Activated naive CD4-positive, alpha-beta T cell (primary cell): ENCODE results near the gene ADAMTS3.

Experiments
- DNase-seq, 4 experiments: peaks; one replicate each; lab custom pipeline; 2025; lab: John Stamatoyannopoulos, UW

Gene ADAMTS3

DNA sequence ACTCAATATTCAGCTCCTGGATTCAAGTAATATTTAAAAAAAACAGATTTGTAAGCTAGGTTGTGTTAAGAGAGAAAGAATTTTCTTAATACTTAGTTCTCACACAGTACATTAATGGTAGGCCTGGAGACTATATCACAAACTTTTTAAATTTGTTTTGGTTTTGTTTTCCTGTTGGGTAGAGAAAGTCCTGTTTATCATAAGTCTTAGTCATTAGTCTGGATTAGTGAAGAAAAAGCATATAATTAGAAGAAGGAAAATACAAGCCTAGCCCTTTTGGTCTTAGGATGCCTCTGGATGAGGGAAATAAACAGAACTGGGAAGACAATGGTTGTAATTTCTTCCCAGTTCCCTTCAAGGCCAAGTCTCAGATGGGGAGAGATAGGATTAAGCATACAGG, 163.6 kb downstream of the ADAMTS3 start:
- DNase-seq, result no peak

DNA sequence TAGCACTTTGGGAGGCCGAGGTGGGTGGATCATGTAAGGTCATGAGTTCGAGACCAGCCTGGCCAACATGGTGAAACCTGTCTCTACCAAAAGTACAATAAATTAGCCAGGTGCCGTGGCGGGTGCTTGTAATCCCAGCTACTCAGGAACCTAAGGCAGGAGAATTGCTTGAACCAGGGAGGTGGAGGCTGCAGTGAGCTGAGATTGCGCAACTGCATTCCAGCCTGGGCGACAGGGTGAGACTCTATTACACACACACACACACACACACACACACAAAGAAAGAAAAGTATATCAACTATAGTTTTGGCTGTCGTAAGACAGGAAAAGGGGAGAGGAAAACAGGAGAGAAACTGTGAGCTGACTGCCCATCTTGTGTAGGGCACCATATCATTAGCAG, 171.7 kb downstream of the ADAMTS3 start:
- DNase-seq, result no peak

DNA sequence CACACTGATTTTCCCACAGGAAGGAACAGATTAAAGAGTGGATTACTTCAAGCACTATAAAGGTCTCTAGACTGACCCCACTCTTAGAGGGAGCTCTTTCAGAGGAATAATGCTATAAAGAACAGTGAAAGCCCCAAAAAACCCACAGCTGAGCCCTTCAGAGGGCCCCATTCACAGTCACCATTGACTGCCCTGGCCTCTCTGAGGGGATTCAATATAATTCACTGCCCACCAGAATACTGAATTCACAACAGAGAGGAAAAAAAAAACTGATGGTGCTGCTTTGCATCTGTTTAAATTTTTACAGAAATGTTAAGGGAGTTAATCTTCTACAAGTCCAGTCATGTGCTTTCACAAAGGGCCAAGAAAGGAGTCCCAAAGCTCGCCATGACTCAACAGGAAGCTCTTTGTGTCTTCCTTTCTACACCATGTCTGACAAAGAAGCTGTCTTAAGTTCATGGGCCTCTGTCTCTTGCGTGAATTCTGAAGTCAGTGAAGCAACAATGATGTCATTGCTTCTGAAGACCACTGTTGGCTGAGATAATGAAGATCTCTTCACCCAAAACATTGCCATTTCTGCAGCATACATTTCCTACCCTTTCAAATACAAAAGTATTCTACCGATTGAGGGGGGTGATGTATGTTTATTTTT, 174.9 kb downstream of the ADAMTS3 start:
- no peak for DNase-seq

DNA sequence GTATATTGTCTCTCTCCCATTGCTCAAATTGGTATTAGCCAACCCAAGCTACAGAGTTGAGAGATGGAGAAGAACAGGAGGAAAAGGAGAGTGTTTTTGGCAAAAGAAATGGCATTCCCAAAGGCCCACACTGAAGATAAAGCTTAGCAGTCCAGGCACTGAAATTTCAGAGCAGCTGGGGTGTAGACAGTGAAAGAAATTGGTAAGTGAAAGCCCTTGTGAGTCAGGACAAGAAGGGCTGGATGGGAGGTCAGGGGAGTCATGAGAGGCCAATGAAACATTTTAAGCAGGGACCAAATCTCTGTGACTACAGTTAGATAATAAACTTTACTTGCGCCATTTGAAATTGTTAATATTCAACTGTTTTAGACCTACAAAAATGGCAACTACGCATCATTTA, 177.7 kb downstream of the ADAMTS3 start:
- DNase-seq, result no peak

DNA sequence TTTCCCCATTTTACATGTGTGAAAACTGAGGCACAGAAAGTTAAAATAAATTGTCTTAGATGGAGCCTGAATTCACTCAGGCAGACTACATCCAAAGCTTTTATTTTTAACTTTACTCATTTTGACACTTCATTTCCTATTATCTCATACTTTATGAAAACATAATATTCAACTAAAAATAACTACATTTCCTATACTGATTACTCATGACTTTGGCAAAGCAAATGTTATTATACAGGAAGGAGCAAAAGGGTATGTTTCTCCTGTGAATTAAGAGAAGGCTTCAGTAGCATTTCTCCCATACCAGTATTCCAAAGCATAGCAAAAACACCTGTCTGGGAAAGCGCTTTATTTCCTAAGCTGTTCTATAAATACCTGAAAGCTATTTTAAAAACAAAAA, 178.6 kb downstream of the ADAMTS3 start:
- no peak for DNase-seq

DNA sequence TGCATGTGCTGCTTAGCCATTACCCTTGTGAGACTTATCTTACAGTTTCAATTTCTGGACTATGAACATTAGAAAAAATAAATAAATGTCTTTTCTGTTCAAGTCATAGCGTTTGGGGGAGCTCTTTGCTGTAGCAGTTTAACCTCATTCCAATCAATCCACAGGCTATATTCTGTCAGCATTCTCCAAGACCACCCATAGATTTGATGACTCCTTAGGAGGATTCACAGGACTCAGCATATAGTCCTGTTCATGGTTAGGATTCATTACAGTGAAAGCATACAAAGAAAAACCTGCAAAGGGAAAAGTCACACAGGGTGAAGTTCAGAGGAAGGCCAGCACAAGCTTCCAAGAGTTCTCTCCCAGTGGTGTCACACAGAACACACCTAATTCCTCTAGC, 180.5 kb downstream of the ADAMTS3 start:
- DNase-seq, result no peak

DNA sequence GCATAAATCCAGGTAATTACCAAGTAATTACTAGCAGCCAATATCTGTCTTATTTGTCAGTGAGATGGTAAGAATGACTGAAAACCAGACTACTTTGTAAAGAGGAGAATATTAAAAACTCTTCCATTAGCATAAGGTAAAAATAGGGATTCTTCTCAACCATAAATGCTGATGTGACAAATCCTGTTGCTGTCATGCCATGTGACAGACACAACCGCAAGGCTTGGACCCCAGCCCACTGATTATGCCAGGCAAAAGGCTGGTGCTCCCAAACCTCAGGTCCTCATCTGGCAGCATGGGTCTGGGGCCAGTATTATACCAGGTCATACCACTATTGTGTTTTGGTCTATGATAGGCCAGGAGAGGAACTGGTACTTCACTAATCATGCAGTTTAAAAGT, 181.1 kb downstream of the ADAMTS3 start:
- DNase-seq, result no peak

DNA sequence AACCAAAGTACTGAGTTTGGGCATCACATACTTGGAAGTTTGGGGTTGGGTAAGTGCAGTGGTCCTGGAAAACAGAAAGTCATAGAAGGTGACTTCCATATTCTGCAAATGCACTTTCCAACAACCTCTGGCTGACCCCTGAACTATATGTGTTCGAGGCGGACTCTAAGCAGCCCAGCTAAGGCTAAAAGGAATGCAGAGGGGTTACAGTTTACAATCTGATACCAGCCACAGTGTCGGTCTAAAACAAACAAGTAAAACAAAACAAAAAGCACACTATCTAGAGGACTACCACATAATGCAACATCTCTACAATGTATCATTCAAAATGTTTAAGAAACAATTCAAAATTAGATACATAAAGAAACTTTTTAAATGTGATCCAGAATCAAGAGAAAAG, 185.6 kb downstream of the ADAMTS3 start:
- no peak for DNase-seq

DNA sequence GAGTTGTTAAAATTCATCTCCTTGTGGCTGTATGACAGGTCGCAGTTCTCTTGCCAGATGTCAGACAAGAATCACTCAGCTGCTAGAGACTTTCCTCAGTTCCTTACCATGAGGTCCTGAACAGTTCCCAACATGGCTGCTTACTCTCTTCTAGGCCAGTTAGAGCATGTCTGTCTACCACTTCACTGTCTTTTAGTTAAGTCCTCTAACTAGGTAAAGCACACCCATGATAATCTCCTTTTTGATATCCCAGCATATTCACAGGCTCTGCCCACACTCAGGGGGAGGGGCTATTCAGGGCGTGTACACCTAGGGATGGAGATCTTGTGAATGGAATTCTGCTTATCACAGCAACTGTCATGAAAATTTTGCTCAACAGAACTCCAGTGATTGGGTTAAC, 190.1 kb downstream of the ADAMTS3 start:
- DNase-seq, result no peak

DNA sequence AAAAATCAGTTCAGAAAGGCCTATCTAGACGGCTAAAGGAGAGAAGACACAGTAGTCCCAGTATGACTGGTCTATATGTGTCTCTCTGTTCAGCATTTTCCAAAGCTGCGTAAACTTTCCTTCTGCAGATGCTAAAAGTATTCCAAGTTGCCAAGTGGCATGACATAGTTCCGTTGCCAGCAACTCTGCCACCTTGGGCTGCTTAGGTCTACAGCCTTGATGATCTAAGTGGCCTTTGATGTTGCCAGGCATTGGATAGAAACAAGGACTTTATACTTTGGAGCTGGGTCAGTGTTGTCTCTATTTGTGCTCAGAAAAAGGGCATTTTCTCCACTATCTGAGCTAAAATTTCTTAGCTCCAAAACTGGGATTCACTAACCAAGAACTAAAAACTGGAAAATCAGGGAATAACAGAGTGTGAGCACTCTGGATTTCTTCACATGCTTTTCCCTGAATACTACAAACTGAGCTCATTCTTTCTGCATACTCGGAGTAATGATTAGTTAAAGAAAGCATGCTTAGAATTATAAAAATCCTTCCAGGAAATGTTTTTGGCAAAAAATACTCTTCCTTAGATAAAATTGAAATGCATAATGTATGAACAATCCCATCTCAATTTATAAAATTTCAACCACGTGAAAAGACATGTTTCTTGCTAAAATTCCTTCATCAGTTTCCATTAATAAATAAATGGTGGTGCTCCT, 191.4 kb downstream of the ADAMTS3 start:
- no peak for DNase-seq

DNA sequence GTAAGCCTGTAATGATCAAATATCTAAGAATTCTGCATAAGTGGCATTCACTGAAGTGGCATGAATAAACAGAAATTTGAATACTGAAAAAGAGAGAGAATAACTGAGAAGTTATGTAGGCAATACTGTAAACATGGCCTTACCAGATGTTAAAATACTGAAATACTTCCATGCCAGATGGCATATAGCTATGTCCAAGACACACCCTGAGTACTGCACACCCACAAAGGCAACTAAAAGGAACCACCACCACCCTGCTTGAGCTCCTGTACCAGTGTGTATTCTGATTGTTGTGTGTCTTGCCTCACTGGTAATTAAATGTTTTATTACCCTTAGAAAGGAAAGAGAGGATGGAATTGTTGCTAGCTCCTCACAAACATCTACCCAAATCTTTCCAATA, 192.1 kb downstream of the ADAMTS3 start:
- no peak for DNase-seq

DNA sequence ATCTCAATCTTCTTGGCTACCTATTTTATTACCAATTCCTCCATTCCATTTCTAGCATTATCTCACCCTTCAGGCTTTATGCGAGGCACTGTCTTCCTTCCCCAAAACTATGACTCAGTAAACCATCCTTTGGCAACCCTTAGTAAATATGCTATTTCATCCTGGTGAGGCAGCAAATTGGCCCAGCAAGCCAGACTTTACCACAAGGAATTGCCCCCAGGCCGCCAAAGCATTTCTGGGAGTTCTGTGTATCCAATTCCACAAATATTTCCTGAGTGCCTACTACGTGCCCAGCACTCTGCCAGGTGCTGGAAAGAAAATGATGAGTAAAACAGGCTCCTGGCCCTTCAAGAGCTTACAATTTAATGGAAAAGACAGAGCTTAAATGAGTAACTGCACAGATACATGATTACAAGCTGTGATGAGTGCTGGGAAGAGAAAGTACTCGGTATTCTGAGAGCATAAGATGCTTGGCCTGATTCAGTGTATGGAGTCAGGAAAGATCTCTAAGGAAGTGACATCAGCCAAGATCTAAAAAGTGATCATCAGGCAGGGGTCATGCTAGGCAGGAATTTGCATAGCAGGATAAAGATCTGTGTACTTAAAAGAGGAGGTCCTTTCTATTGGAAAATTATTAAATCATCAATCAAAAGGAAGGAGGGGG, 193.8 kb downstream of the ADAMTS3 start:
- DNase-seq, result no peak

DNA sequence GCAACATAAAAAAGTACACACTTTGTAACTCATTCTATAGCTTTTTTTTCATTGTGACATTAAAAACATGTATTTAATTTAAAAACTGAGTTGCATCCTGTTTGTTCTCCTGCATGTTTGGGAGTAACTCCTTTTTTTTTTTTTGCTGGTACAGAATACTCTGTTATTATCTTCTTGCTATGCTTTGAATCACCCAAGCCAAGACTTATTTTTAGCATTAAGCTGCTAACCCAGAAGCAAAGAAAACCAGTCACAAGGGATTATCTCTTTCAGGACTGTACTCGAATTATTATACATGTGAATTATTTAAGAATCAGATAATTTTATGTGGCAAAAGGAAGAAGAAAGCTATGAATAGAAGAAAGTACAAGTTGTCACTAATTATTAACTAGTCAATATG, 194.9 kb downstream of the ADAMTS3 start:
- no peak for DNase-seq

DNA sequence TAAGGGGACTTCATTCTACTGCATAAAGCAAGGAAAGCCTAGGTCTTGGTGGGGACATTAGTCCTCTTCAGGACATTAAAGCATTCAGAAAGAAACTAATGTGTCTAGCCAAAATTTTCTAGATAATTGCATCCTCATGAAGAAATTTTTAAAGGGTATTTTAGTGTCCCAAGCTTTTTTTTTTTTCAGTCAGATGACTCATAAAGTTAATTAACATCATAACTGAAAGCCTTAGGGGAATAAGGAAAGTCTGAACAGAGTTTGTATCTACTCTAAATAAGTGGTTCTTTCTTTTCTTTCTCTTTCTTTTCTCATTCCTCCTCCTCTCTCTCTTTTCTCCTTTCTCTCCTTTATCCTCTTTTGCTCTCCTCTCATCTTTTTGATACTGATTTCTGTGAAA, 202.4 kb downstream of the ADAMTS3 start:
- DNase-seq, result no peak

DNA sequence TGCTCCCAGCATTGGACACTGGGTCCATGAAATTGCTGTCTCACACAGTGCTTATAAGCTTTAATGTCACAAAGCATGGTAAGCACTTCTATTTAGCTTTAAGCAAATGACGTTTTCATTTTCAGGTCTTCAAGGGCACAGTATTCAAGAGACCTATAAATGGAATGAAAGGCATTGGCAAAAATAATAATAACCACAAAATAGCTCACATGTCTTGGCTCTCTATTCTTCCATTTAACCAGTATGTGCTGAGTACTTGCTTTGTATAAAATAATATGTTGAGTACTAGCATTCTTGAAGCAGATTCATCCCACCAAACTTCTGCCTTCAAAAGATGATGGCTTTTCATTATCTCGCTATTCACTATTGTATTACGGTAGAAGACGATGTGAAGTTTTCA, 203.0 kb downstream of the ADAMTS3 start:
- DNase-seq, result no peak

DNA sequence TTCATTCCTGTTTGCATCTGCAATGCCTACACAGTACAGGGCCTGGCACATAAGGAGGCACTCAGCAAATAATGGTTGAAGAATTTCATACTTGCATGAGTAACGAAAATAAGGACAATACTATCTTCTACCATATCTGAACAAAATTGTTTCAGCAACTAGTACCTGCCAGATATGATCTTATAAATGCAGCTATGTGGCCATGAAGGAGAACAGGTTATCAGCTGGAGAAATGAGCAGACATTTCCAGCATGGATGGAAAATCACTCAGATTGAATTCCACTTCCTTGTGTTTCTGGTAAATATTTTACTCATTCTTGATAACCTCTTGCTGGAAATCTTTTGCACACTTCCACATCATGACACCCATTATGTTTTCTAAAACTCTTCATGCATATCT, 204.0 kb downstream of the ADAMTS3 start:
- no peak for DNase-seq

DNA sequence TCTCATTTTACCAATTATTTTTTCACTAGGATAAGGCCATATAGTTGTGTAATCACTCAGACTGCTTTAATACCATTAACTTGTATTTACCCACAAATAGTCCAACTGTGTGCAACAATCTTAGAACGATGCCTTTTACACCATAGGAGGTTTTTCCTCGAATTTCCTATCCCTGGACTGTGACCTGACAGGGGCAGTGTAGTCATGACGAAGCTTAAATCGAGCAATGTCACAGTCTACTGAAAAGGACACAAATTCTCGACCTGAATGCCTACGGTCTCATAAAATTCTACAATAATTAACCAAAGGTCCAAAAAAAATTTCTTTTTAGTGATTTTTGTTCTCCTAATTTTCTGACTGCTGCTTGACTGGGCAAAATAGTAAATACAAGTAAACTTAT, 208.9 kb downstream of the ADAMTS3 start:
- DNase-seq, result no peak

DNA sequence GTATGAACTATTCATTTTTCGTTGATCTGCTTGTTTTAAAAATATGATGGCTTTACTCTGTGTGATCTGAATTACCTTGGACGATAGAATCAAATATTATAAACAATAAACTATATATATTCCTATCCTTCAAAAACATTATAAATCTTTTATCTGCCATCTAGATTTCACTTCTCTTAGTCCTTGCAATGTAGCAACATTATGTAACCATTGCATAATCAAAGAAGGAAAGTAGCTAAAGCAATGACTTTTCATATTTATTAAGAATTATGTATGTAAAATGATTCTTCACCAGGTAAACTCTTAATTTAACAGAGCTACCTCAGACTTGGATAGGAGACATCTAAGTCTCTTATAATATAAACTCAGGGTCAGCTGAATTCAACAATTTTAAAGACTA, 210.5 kb downstream of the ADAMTS3 start:
- no peak for DNase-seq

DNA sequence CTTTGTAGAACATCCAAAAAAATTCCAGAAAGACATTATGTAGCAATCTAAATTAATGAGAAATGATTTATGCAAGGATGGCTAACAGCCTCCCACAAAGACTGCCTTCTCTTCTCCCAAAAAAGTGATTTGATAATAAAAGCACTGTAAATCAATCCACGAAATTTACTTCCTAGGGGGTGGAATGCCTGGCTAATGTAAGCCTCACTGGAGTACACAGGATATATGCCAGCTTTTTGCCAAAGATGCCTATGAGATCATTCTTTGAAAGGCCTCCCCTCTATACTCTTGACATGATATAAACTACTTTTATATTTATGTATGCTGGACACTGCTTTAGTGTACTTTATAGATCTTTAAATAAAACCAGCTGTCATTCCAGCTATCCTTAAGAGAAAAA, 211.1 kb downstream of the ADAMTS3 start:
- no peak for DNase-seq

DNA sequence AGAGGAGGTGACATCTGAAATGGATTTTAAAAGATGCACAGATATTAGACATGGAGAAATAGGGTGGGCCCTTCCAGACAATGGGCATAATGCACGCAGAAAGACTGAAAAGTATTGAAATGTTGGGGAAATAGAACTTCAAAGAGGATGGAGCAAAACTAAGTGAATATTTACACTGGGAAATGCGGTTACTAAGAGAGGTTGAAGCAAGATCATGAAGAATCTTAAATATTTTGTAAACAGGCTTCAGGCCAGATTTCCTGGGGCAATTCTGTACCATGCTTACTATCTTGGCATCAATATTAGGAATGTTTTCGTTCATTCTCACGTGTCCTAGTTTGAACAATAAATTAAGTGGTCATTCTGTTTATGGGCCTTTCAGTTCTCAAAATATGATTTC, 216.3 kb downstream of the ADAMTS3 start:
- no peak for DNase-seq

DNA sequence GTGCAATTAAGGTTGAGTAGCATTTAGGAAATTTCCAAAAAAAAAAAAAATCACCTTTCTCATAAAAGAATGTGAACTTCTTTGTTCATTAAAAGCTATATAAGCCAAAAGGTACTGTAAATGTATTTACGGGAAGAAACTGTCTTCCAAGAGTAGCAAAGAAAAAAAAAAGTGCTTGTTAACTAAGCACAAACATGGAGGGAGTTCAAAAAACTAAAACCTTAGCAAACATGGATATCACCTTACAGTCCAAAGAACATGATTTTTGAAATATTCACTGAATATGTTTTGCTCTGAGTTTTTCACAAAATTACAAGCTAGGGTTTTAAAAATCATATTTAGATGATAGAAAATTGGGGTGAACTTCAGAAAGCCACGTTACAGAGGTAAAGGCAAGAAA, 217.5 kb downstream of the ADAMTS3 start:
- DNase-seq, result no peak

DNA sequence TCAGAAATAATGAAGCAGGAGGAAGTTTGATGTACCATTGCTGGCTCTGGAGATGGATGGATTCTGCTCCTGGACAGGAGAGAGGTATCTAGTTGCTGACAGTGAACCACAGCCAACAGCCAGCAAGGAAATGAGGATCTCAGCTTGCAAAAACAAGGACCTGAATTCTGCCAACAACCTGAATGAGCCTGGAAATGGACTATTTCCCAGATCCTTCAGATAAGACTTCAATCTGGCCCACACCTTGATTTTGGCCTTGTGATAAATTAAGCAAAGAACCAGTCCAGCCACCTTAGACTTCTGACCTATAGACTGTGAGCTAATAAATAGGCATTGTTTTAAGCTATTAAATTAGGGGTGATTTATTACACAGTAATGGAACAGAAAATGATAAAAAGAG, 220.3 kb downstream of the ADAMTS3 start:
- DNase-seq, result no peak

DNA sequence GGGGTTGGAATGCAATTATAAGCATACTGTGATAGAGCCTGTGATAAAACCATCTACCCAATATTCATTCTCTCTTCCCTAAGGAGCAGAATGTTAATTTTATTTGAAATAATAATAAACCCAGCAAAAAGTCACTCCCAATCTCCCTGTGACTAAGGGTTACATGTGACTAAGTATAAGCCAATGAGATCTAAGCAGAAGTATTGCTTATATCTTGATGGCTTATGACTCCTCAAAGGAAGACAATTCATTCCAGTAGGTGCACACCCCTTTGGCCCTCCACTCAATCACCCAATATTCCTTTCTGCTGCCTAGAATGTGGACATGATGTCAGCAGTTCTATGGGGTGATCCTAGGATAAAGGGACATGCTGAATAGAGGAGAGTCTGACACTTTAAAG, 224.6 kb downstream of the ADAMTS3 start:
- DNase-seq, result no peak

DNA sequence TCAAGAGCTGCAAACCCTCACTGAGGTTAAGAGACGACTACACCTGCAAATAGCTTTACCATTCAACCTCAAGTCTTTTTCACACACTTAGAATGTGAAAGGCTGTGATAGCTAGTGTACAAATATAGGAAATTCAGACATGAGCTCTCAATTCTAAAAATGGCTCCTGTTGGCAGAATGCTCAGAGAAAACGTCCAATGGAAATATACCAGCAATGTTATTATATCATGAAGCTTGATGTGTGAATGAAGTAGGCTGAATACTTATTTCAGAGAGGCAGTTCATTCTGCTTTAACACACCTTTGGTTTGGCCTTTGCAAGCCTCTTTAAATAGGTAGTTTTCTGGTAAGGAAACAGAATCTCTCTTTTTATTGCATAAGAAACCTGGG, 227.6 kb downstream of the ADAMTS3 start:
- DNase-seq, result no peak
